HEK293T (cell line): Measurements from ENCODE around the gene RNASE11.
"Not testable (repeated sequence)": the region's sequence is repeated elsewhere in the genome, so short reads cannot be mapped to it uniquely, and the experiment has no call there.

Source experiments
- ARNT ChIP-seq: fragments of 450-650 bp; IDR thresholded peaks from 2 replicates; pipeline ENCODE4 v1.6.1; 2017; ENCODE audit warnings: mild to moderate bottlenecking
- BHLHE40 ChIP-seq: fragments of 450-650 bp; IDR thresholded peaks from 2 replicates; pipeline ENCODE4 v1.6.1; 2016; ENCODE audit warnings: mild to moderate bottlenecking, moderate library complexity, borderline replicate concordance
- ELF4 ChIP-seq: fragments of 450-650 bp; IDR thresholded peaks from 2 replicates; pipeline ENCODE4 v1.6.1; 2017; ENCODE audit warnings: antibody characterized with exemption
- FOXA1 ChIP-seq: fragments of 450-650 bp; IDR thresholded peaks from 2 replicates; pipeline ENCODE4 v1.6.1; 2016; ENCODE audit warnings: mild to moderate bottlenecking
- FOXK2 ChIP-seq: fragments of 450-650 bp; IDR thresholded peaks from 2 replicates; pipeline ENCODE4 v1.6.1; 2016; ENCODE audit warnings: mild to moderate bottlenecking
- FOXM1 ChIP-seq: fragments of 450-650 bp; IDR thresholded peaks from 2 replicates; pipeline ENCODE4 v1.6.1; 2017; ENCODE audit warnings: mild to moderate bottlenecking, borderline replicate concordance
- HDGF ChIP-seq: fragments of 450-650 bp; IDR thresholded peaks from 2 replicates; pipeline ENCODE4 v1.6.1; 2017; ENCODE audit warnings: antibody characterized with exemption, borderline replicate concordance
- LEF1 ChIP-seq: fragments of 450-650 bp; IDR thresholded peaks from 2 replicates; pipeline ENCODE4 v1.6.1; 2017; ENCODE audit warnings: mild to moderate bottlenecking, borderline replicate concordance
- PKNOX1 ChIP-seq: fragments of 450-650 bp; IDR thresholded peaks from 2 replicates; pipeline ENCODE4 v1.6.1; 2016
- SP1 ChIP-seq: fragments of 450-650 bp; IDR thresholded peaks from 2 replicates; pipeline ENCODE4 v1.6.1; 2017
- TARDBP ChIP-seq: fragments of 450-650 bp; IDR thresholded peaks from 2 replicates; pipeline ENCODE4 v1.6.1; 2016
- ZNF384 ChIP-seq: fragments of 450-650 bp; IDR thresholded peaks from 2 replicates; pipeline ENCODE4 v1.6.1; 2016

DNA sequence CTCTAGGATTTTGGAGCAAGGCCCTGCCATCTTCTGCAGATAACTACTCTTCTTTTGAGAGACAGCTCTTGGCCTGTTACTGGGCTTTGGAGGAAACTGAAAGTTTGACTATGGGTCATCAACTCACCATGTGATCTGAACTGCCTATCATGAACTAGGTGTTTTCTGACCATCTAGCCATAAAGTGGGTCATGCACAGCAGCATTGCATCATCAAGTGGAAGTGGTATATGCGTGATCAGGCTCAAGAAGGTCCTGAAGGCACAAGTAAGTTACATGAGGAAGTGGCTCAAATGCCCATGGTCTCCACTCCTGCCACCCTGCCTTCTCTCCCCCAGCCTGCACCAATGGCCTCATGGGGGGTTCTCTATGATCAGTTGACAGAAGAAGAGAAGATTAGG is 17.1 kb downstream of the RNASE11 start:
- TF ChIP-seq TARDBP, ELF4, LEF1, FOXA1, HDGF, PKNOX1, FOXM1, BHLHE40, SP1, FOXK2, ZNF384, ARNT: not testable (repeated sequence)
